Esophagus muscularis mucosa (tissue), 4 donors: ENCODE data around the gene GP1BB. TPM values are rescaled to one million over a fixed set of nuclear protein-coding genes. Genes with fewer than 3 reads are reported as not detected.

Experiments used
- DNase-seq: peaks from one replicate; pipeline ENCODE4 v3.0.0-alpha.2; 2017; ENCODE audit errors: extremely low spot score
- H3K27ac ChIP-seq, 4 donors: fragments of 200-600 bp; sonication (generic); replicated peaks in 1 of 4; 1 replicate in 3 of 4; 2 replicates in 1 of 4; pipeline ENCODE4 v1.5.1; 2016 to 2019; ENCODE audit warnings: mild to moderate bottlenecking in 1 of 4
- H3K27me3 ChIP-seq, 4 donors: fragments of 200-600 bp; sonication (generic); one replicate each; pipeline versions ENCODE4 v1.5.1 to v1.6.0; 2016 to 2019
- H3K36me3 ChIP-seq, 4 donors: fragments of 200-600 bp; sonication (generic); one replicate each; pipeline ENCODE4 v1.5.1; 2016 to 2019
- H3K4me1 ChIP-seq, 4 donors: fragments of 200-600 bp; sonication (generic); one replicate each; pipeline ENCODE4 v1.5.1; 2016 to 2019
- H3K4me3 ChIP-seq, 4 donors: fragments of 200-600 bp; sonication (generic); 1 replicate in 2 of 4; 2 replicates in 2 of 4; pipeline ENCODE4 v1.5.1; 2016 to 2019; ENCODE audit warnings: mild to moderate bottlenecking in 4 of 4, moderate library complexity in 1 of 4
- H3K9me3 ChIP-seq, 4 donors: fragments of 200-600 bp; sonication (generic); 1 replicate in 3 of 4; 2 replicates in 1 of 4; pipeline ENCODE4 v1.5.1; 2016 to 2019
- EP300 ChIP-seq: sonication (generic); formaldehyde crosslinking; IDR thresholded peaks from one replicate; pipeline ENCODE4 v1.6.1; 2017; ENCODE audit warnings: antibody characterized with exemption
- POLR2A ChIP-seq: fragments of 450-650 bp; IDR thresholded peaks from one replicate; pipeline ENCODE4 v1.6.1; 2017; ENCODE audit warnings: antibody characterized with exemption, moderate library complexity, mild to moderate bottlenecking, low read depth
- POLR2AphosphoS5 ChIP-seq, 2 donors: sonication (generic); formaldehyde crosslinking; IDR thresholded peaks; one replicate each; pipeline ENCODE4 v1.6.1; 2017; ENCODE audit warnings: antibody characterized with exemption in 2 of 2
- WGBS: methylation state at CpG from one replicate; pipeline ENCODE4 v1.1.5; 2018; 5-methylcytosine and 5-hydroxymethylcytosine counted together
- intact Hi-C: fragments of 100-400 bp; cut with DNase I; formaldehyde crosslinking; loops from one replicate; pipeline ENCODE4 v1.15.1; 2023
- total RNA-seq, 4 donors: library from RNA; depleted of rRNA; stranded (reverse); fragments of >200 nt; gene quantifications; one replicate each; pipeline versions ENCODE4 v1.1.0 to v1.2.1, GENCODE V29; 2016
- TF ChIP-seq, protein P1 (sequence below), 3 experiments: fragments of 200-600 bp in 2 of 3; fragments of 450-650 bp in 1 of 3; sonication (generic) in 2 of 3; IDR thresholded peaks; one replicate each; pipeline ENCODE4 v1.5.1; 2017 to 2019; ENCODE audit warnings: antibody characterized with exemption in 3 of 3, mild to moderate bottlenecking in 2 of 3, moderate library complexity in 1 of 3

Gene GP1BB
- total RNA-seq, 4 donors from 2014 or later = 1.7 to 16.7 (median 5.7) TPM

DNA sequence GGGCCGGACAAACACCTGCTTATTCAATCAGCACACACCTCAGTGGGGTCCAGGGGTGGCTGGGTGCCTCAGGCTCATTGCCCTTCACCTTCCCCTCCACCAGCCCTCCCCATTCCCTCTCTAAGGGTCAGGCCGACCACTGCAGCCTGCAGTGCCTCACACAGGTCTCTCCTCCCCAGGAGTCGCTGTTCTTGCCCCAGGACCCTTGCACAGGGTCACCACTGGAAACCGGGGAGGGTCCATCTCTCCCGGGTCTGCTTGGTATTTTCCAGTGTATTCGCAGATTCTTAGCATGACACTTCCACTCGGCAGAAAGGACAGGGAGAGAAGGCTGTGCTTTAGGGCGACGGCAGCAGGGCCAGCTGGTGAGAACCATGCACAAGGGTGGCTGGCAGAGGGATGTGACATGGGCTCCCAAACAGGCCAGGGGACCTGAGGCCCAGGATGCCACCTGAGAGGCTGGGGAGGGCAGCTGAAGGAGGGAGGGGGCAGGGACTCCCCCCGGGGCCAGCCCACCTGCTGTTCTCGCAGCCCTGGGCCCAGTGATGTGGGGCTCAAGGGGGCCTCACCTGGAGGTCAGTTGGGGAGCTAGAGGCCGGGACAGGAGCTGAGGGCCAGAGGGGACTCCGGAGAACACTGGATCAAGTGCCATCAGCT, 21.1 kb downstream of the GP1BB start:
- no peak overlapping the region for H3K27ac ChIP-seq
- no peak for DNase-seq
- H3K4me3 ChIP-seq = no peak overlapping the region
- peaks cover 0 to 9% (median 0%) of the 10 kb centered on the region in 4 donors for H3K27me3 ChIP-seq
- no peaks in the 10 kb centered on the region for H3K9me3 ChIP-seq
- no peak for TF ChIP-seq POLR2A
- TF ChIP-seq POLR2AphosphoS5 (IDR thresholded peaks at IDR 0.05) = no peak
- TF ChIP-seq, protein P1, sequence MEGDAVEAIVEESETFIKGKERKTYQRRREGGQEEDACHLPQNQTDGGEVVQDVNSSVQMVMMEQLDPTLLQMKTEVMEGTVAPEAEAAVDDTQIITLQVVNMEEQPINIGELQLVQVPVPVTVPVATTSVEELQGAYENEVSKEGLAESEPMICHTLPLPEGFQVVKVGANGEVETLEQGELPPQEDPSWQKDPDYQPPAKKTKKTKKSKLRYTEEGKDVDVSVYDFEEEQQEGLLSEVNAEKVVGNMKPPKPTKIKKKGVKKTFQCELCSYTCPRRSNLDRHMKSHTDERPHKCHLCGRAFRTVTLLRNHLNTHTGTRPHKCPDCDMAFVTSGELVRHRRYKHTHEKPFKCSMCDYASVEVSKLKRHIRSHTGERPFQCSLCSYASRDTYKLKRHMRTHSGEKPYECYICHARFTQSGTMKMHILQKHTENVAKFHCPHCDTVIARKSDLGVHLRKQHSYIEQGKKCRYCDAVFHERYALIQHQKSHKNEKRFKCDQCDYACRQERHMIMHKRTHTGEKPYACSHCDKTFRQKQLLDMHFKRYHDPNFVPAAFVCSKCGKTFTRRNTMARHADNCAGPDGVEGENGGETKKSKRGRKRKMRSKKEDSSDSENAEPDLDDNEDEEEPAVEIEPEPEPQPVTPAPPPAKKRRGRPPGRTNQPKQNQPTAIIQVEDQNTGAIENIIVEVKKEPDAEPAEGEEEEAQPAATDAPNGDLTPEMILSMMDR (IDR thresholded peaks at IDR 0.05) = no peak
- TF ChIP-seq EP300 = no peak
- intact Hi-C loops = no loop called here
- no peaks in the 10 kb centered on the region for H3K36me3 ChIP-seq
- peaks cover 0 to 7% (median 3%) of the 10 kb centered on the region in 4 donors for H3K4me1 ChIP-seq
- 87% methylated on average over 10 of the region's 13 CpGs for WGBS

DNA sequence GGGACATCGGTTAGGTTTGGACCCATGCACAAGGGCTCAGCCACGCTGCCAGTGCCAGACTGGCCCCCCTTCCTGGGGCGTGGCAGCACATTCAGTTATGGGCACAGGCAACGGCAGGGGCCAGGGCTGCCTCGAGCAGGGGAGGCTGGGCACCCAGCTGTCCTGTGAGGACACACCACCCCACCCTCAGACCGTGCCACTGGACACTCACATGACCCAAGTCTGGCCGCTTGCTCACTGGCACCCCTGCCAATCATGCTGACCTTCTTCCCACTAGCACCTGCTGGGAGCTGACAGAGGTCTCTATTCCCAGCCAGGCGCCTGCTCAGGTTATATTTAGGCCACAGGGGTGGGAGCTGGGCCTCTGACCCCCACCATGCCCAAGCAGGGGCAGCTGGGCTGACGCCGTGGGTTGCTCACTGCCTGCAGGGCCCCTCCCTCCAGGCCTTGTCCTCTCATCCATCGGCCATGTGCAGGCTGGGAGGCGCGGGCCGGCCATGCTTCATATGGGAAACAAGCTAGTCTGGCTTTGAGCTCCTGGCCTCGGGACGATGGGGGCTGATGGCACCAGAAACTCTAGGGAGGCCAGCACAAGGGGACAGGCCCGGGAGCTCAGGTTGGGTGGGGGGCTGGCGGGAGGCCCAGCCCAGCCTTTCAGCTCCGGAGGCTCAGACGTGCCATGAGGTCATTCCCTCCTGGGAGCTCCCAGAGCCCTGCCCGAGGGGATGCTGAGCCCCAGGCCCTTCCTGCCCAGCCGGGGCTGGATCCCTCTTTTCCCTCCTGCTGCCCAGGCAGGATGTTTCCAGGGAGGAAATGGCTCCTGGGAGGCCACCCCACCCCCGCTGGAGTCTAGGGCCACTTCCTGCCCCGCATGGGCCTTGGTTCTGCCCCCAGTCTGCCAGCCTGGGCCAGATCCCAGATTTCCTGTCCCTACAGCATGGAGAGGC, 22.1 kb downstream of the GP1BB start:
- WGBS = 67% methylated on average over 9 of the region's 24 CpGs
- H3K27me3 ChIP-seq = peaks cover 0 to 13% (median 0%) of the 10 kb centered on the region in 4 donors

DNA sequence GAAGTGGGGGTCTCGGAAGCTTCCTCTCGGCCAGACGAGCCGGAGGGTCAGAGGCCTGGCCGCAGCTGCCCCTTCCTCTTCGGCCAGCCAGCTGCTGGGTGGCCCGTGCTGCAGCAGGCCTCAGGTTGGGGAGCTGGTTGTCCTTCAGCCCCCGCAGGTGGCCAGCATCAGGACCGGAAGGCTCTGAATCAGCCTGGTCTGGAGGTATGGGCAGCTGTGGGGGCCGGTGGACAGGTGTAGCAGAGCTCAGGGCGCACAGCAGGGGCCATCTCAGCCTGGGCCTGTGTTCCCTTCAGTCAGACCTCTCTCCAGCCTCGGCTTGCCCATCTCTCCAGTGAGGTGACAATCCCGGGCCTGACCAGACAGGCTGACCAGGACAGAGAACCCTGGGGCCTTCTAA, 23.4 kb downstream of the GP1BB start:
- H3K27ac ChIP-seq = no peak overlapping the region
- DNase-seq = no peak
- TF ChIP-seq POLR2AphosphoS5 (IDR thresholded peaks at IDR 0.05) (no peak), POLR2A (no peak), EP300 (no peak)
- TF ChIP-seq, protein P1 (IDR thresholded peaks at IDR 0.05) = no peak
- H3K27me3 ChIP-seq = peaks cover 0 to 26% (median 0%) of the 10 kb centered on the region in 4 donors
- intact Hi-C loops = no loop called here
- H3K4me1 ChIP-seq = peaks cover 0 to 7% (median 3%) of the 10 kb centered on the region in 4 donors
- WGBS = no CpG with 5 or more reads among the region's 13 CpGs
- H3K9me3 ChIP-seq = no peaks in the 10 kb centered on the region
- H3K4me3 ChIP-seq = no peak overlapping the region
- H3K36me3 ChIP-seq = no peaks in the 10 kb centered on the region

More for the DNA sequence above, 22.1 kb downstream of the GP1BB start:
- Histone ChIP-seq H3K9me3 (no peaks in the 10 kb centered on the region), H3K4me3 (no peak overlapping the region), H3K4me1 (peaks cover 0 to 7% (median 3%) of the 10 kb centered on the region in 4 donors), H3K27ac (no peak overlapping the region), H3K36me3 (no peaks in the 10 kb centered on the region)
- TF ChIP-seq POLR2A = no peak
- no peak for TF ChIP-seq POLR2AphosphoS5 (IDR thresholded peaks at IDR 0.05)
- TF ChIP-seq, protein P1 (IDR thresholded peaks at IDR 0.05) = no peak
- intact Hi-C loops = no loop called here
- no peak for DNase-seq

DNA sequence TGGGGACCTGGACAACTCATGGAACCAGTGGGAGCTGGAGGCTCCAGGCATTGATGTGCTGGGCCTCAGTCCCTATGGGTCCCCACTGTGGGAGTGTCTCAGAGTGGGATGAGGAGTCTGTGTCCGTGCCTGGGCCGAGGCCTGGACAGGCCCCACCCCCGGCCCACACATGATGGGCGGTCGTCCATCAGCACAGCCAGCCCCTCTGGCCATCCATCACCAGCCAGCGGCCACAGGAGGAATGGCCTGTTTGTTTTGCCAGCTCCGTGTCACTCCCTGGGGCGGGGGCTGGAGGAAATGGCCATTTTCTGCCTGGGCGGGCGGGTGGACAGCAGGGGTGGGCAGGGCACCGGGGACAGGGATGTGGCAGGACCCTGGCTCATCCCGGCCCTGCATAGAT, 24.2 kb downstream of the GP1BB start:
- Histone ChIP-seq H3K4me3 (no peak overlapping the region), H3K36me3 (no peaks in the 10 kb centered on the region), H3K9me3 (no peaks in the 10 kb centered on the region), H3K27ac (no peak overlapping the region), H3K27me3 (peaks cover 0 to 34% (median 0%) of the 10 kb centered on the region in 4 donors), H3K4me1 (peaks cover 0 to 7% (median 3%) of the 10 kb centered on the region in 4 donors)
- no peak for DNase-seq
- TF ChIP-seq, protein P1 (IDR thresholded peaks at IDR 0.05) = no peak
- TF ChIP-seq POLR2AphosphoS5 (IDR thresholded peaks at IDR 0.05) = no peak
- no peak for TF ChIP-seq EP300
- TF ChIP-seq POLR2A = no peak
- no CpG with 5 or more reads among the region's 12 CpGs for WGBS
- intact Hi-C loops = no loop called here
